T-helper 1 cell treated with Interleukin-12 subunit alpha and Interleukin-12 subunit beta and Interleukin-4 antibody, amounts not matched to agents 30 μg/mL and 1 μg/mL, for 36 hours (primary cell): Measurements from ENCODE around the gene HDAC4.

ENCODE experiments used
- H3K27ac Mint-ChIP-seq: one replicate; pipeline ENCODE4 v1.8.0; 2021; ENCODE audit warnings: mild to moderate bottlenecking, mixed read lengths
- H3K27me3 Mint-ChIP-seq: one replicate; pipeline ENCODE4 v1.8.0; 2021; ENCODE audit warnings: low read depth, mixed read lengths
- H3K36me3 Mint-ChIP-seq: one replicate; pipeline ENCODE4 v1.8.0; 2021; ENCODE audit warnings: low read depth, mixed read lengths
- H3K4me1 Mint-ChIP-seq: one replicate; pipeline ENCODE4 v1.8.0; 2021; ENCODE audit warnings: low read depth, mixed read lengths
- H3K4me3 Mint-ChIP-seq: one replicate; pipeline ENCODE4 v1.8.0; 2021; ENCODE audit warnings: mild to moderate bottlenecking, moderate library complexity, mixed read lengths
- H3K9me3 Mint-ChIP-seq: one replicate; pipeline ENCODE4 v1.8.0; 2021; ENCODE audit warnings: mixed read lengths

The HDAC4 gene

DNA sequence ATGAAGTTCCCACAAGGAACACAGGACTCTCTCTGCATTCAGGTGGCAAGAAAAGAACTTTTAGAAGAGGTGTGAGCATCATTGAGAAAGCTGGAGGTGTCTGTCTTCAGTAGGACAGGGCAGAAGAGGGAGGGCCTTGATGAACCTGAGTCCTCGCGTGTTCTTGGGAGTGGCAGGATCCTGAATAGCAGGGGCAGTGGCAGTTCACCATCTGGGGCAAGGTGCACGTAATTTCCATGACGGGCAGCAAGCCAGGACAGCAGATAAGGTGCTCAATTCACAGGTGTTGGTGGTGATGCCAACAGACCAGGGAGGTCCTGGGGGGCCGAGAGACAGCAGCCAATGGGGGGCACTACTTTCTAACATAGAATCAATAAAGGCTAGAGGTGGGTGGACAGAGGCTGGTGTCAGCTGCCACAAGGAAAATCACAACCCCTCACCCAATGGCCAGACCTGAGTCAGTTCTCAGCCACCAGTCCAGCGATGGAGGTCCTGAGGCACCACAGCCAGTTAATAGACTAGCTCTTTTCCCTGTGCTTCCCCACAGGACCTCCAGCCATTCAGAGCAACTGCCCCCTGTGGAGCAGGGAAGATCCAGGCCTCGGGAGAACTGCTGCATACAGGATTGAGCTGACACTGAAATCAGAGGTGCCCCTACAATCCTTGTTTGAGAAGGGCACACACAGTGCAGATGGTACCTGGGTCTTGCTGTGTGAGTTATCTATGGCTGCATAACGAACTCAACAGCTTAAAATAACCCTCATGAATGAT is 10.9 kb upstream of the HDAC4 start:
- H3K9me3 Mint-ChIP-seq, result peaks cover 9% of the 10 kb centered on the region
- H3K27me3 Mint-ChIP-seq, result peaks cover 37% of the 10 kb centered on the region

GRCh38 chr2:239411117-239411516 is 10.3 kb upstream of the HDAC4 start:
- peaks cover 9% of the 10 kb centered on the region for H3K9me3 Mint-ChIP-seq
- no peak overlapping the region for H3K4me3 Mint-ChIP-seq
- H3K27ac Mint-ChIP-seq, result no peak overlapping the region
- peaks cover 33% of the 10 kb centered on the region for H3K27me3 Mint-ChIP-seq
- peaks cover 12% of the 10 kb centered on the region for H3K4me1 Mint-ChIP-seq
- no peaks in the 10 kb centered on the region for H3K36me3 Mint-ChIP-seq

More for the DNA sequence above, 10.9 kb upstream of the HDAC4 start:
- no peaks in the 10 kb centered on the region for H3K36me3 Mint-ChIP-seq
- peaks cover 12% of the 10 kb centered on the region for H3K4me1 Mint-ChIP-seq
- no peak overlapping the region for H3K4me3 Mint-ChIP-seq
- no peak overlapping the region for H3K27ac Mint-ChIP-seq

DNA sequence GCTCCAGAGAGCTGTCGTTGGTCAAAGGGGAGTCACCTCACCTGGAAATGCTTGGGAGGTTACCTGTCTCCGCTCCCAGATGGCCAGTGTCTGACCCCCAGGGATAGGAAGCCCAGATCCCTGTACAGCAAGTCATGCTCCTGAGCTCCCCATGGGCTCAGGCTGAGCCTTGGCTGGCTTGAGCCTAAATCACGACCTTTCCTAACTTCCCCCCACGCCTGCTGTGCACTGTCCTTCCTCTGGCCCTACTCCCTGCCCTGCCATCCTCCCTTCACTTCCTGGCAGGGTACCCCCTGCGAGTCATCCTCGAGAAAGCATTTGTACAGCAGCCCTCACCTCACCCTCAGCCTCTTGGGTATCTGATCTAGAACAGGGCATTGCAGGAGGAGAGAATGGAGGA is 9.2 kb upstream of the HDAC4 start:
- peaks cover 34% of the 10 kb centered on the region for H3K27me3 Mint-ChIP-seq

DNA sequence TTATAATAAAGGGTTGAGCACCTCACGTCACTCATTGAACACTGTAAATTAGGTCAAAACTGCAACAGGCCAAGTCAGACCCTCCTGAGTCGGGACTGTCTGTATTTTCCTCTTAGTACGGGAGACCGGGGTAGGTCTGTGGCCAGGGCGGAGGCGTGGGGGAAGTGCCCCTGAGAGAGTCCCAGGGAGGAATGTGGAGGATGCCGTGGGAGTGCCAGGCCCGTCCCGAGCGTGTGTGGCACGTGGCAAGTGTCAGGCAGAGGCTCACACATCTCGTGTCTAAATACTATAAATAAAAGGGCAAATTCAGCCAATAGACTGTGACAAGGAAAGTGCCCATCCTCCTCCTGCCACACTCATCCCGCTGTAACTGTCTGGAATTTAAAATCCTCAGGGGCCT is 6.3 kb upstream of the HDAC4 start:
- no peaks in the 10 kb centered on the region for H3K9me3 Mint-ChIP-seq
- peaks cover 16% of the 10 kb centered on the region for H3K4me1 Mint-ChIP-seq
- peaks cover 6% of the 10 kb centered on the region for H3K36me3 Mint-ChIP-seq
- H3K27me3 Mint-ChIP-seq, result peaks cover 55% of the 10 kb centered on the region
- H3K4me3 Mint-ChIP-seq, result no peak overlapping the region
- H3K27ac Mint-ChIP-seq, result no peak overlapping the region

More for the DNA sequence above, 9.2 kb upstream of the HDAC4 start:
- peaks cover 12% of the 10 kb centered on the region for H3K4me1 Mint-ChIP-seq
- peaks cover 9% of the 10 kb centered on the region for H3K9me3 Mint-ChIP-seq
- no peak overlapping the region for H3K27ac Mint-ChIP-seq
- no peaks in the 10 kb centered on the region for H3K36me3 Mint-ChIP-seq
- H3K4me3 Mint-ChIP-seq, result no peak overlapping the region

GRCh38 chr2:239406316-239406995 is 5.6 kb upstream of the HDAC4 start:
- Mint-ChIP-seq H3K4me1 (peaks cover 19% of the 10 kb centered on the region), H3K4me3 (no peak overlapping the region), H3K9me3 (no peaks in the 10 kb centered on the region), H3K27me3 (peaks cover 52% of the 10 kb centered on the region), H3K36me3 (peaks cover 9% of the 10 kb centered on the region), H3K27ac (no peak overlapping the region)

DNA sequence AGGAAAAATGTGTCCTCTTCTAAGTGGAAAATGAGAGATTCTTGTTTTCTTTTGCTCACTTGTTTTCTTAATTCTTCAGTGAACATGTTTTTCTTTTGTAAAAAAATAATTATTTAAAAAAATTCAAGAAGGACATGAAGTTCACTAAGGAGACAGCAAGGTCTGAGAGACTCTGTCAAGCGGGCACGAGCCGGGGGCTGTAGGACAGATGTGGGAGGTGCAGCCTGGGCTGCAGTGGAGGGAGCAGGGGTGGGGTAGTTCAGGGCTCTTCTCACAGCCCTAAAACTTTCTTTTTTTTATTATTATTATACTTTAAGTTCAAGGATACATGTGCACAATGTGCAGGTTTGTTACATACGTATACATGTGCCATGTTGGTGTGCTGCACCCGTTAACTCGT is 4.3 kb upstream of the HDAC4 start:
- no peaks in the 10 kb centered on the region for H3K9me3 Mint-ChIP-seq
- H3K4me1 Mint-ChIP-seq, result peaks cover 19% of the 10 kb centered on the region
- H3K4me3 Mint-ChIP-seq, result no peak overlapping the region
- H3K27me3 Mint-ChIP-seq, result peaks cover 39% of the 10 kb centered on the region
- peaks cover 9% of the 10 kb centered on the region for H3K36me3 Mint-ChIP-seq
- H3K27ac Mint-ChIP-seq, result no peak overlapping the region

DNA sequence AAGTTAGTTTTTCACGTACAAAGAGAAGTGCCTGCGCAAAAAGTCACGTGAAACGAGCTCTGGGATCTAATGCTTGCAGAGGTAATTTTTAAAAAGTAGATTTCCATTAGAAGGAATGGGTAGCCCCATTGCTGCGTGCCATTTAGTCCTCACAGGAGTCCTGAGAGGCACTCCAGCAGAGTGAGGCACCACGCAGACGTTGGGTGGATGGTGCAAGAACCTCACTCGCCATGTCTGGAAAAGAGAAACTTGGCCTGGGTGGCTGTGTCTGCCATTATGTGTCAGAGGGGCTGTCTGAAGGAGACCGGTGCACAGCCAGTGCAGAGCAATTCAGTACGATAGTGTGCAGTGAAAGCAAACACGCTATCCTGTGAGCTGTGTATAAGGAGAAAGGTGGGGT is 1.8 kb upstream of the HDAC4 start:
- H3K27ac Mint-ChIP-seq, result peak overlapping the region; percentile 85
- peaks cover 38% of the 10 kb centered on the region for H3K4me1 Mint-ChIP-seq
- peaks cover 29% of the 10 kb centered on the region for H3K27me3 Mint-ChIP-seq
- H3K36me3 Mint-ChIP-seq, result peaks cover 13% of the 10 kb centered on the region
- H3K4me3 Mint-ChIP-seq, result peak overlapping the region; percentile 91
- no peaks in the 10 kb centered on the region for H3K9me3 Mint-ChIP-seq

DNA sequence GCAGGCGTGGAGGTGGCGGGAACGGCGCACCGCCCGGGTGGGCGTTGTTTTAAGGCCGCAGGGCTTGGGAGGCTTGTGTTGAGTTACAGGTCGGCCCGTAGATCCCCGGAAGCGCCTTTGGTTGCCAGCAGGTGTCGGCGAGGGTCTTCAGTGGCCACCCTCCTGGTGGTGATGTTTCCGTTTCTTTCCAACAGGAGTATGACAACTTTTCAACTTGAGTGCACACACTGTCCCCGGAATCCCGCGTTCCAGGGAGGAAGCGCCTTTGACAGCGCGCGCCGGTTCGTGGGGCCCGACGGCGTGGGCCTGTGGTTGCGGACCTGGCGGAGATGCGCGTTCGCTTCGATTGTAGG is 1.0 kb upstream of the HDAC4 start:
- H3K27ac Mint-ChIP-seq, result peak overlapping the region; percentile 85
- H3K4me3 Mint-ChIP-seq, result peak overlapping the region; percentile 91
- H3K4me1 Mint-ChIP-seq, result peaks cover 46% of the 10 kb centered on the region
- H3K36me3 Mint-ChIP-seq, result peaks cover 13% of the 10 kb centered on the region
- H3K9me3 Mint-ChIP-seq, result no peaks in the 10 kb centered on the region
- H3K27me3 Mint-ChIP-seq, result peaks cover 29% of the 10 kb centered on the region

DNA sequence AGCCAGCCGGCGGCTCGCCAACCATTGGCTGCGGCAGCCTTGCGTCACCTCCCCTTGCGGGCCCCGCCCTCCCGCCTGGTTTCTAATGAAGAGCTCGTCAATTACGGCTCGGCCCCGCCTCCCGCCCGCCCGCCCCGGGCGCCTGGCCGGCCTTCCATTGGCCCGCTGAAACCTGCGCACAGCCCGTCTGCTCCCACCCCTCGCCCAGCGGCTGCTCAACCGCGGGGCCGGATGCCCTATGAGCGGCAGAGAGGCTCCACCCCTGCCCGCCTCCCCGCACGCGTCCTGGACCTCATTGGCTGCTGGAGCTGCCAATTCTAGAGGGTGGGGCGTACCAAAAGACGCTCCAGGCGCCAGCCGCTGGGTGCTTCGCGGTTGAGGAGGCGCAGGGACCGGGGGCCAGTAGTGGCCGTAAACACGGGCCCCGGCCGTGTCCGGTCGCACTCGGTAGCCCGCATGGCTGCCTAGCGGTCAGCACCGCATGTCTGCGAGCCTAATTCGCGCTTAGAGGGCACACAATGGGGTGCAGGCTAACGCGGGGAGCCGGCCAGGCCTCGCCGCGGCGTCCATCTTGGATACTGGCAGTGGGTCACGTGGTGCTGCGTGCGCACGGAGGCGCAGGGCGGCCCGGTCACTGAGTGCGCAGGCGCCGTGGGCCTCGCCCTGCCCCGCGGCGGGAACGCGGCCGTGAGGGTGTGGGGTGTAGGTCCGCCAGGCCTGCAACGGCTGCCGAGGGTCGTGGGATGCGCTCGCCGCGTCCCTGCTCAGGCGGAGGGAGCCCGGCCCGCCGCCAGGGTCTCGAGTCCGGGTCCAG is 454 bp upstream of the HDAC4 start:
- peak overlapping the region; percentile 98 for H3K27ac Mint-ChIP-seq
- H3K4me1 Mint-ChIP-seq, result peaks cover 50% of the 10 kb centered on the region
- peaks cover 29% of the 10 kb centered on the region for H3K27me3 Mint-ChIP-seq
- peaks cover 15% of the 10 kb centered on the region for H3K36me3 Mint-ChIP-seq
- H3K4me3 Mint-ChIP-seq, result peak overlapping the region; percentile 91
- H3K9me3 Mint-ChIP-seq, result no peaks in the 10 kb centered on the region

DNA sequence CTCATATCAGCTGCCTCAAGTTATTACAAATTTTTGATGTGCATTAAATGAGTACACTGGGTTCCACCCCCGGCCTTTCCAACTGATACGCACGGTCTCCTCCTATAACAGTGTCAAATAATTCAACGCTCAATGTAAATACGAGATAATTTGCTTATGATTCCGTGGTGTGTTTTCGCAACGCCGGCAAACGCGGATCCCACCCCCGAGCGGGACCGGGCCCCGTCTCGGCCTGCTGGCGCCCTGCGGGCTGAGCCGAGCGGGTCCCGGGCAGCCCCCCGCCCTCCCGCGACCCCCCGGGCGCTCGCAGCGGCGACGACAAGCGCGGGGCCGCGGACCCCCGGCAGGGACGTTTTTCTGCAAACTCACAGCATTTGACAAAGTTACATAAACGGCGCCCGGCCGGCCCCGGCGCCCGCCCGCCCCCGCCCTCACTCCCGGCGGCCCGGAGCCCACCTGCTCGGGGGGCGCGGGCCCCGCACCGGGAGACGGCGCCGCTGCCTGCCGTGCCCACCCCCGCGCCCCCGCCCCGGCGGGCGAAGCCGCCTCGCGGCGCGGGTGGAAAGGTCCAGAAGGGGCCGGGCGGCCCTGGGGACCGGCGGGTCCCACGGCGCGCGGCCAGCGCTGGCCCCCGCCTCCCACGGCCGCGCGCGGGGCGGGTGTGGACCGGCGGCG is 762 bp downstream of the HDAC4 start:
- Mint-ChIP-seq H3K9me3 (no peaks in the 10 kb centered on the region), H3K36me3 (peaks cover 18% of the 10 kb centered on the region), H3K4me1 (peaks cover 55% of the 10 kb centered on the region), H3K27me3 (peaks cover 21% of the 10 kb centered on the region), H3K4me3 (peak overlapping the region; percentile 94), H3K27ac (peak overlapping the region; percentile 87)

GRCh38 chr2:239399433-239399920 is 1.3 kb downstream of the HDAC4 start:
- Mint-ChIP-seq H3K4me1 (peaks cover 55% of the 10 kb centered on the region), H3K27ac (peak overlapping the region; percentile 87), H3K36me3 (peaks cover 18% of the 10 kb centered on the region), H3K9me3 (no peaks in the 10 kb centered on the region), H3K4me3 (peak overlapping the region; percentile 94), H3K27me3 (peaks cover 18% of the 10 kb centered on the region)

GRCh38 chr2:239398521-239398921 is 2.3 kb downstream of the HDAC4 start:
- Mint-ChIP-seq H3K9me3 (no peaks in the 10 kb centered on the region), H3K27ac (no peak overlapping the region), H3K27me3 (peaks cover 9% of the 10 kb centered on the region), H3K36me3 (peaks cover 20% of the 10 kb centered on the region), H3K4me3 (peak overlapping the region; percentile 94), H3K4me1 (peaks cover 53% of the 10 kb centered on the region)

GRCh38 chr2:239397931-239398471 is 2.8 kb downstream of the HDAC4 start:
- Mint-ChIP-seq H3K9me3 (no peaks in the 10 kb centered on the region), H3K27me3 (peaks cover 3% of the 10 kb centered on the region), H3K4me3 (no peak overlapping the region), H3K27ac (no peak overlapping the region), H3K4me1 (peaks cover 53% of the 10 kb centered on the region), H3K36me3 (peaks cover 20% of the 10 kb centered on the region)
